Lung (tissue), 12 donors: ENCODE measurements around the gene RNU6-9. TPM values are rescaled to one million over a fixed set of nuclear protein-coding genes. Genes with fewer than 3 reads are reported as not detected.

Experiments
- ATAC-seq: fragments of 200-7000 bp; cut with Tn5 transposase; one replicate; pipeline ENCODE4 v1.9.1; 2020; ENCODE audit warnings: moderate number of reproducible peaks; ENCODE audit not compliant: insufficient read depth, low FRiP score
- DNase-seq, 3 donors: peaks; one replicate each; pipeline ENCODE4 v3.0.0-alpha.2; 2013 to 2017
- H3K27ac ChIP-seq, 2 donors: one replicate each; pipeline ENCODE4 v1.5.1; 2013; ENCODE audit warnings: mild to moderate bottlenecking in 2 of 2, moderate library complexity in 2 of 2, control low read depth in 1 of 2, inconsistent platforms in 1 of 2, low read depth in 1 of 2, low read length in 1 of 2
- H3K27me3 ChIP-seq, 3 donors: one replicate each; pipeline ENCODE4 v1.5.1; 2013; ENCODE audit warnings: low read length in 2 of 3; ENCODE audit not compliant: control insufficient read depth in 3 of 3, insufficient read depth in 3 of 3
- H3K36me3 ChIP-seq, 4 donors: one replicate each; pipeline ENCODE4 v1.5.1; 2013; ENCODE audit warnings: low read length in 4 of 4, mild to moderate bottlenecking in 1 of 4, moderate library complexity in 1 of 4; ENCODE audit not compliant: control insufficient read depth in 4 of 4, insufficient read depth in 4 of 4
- H3K4me1 ChIP-seq, 5 donors: one replicate each; pipeline ENCODE4 v1.5.1; 2013; ENCODE audit warnings: low read length in 5 of 5, mild to moderate bottlenecking in 2 of 5, moderate library complexity in 1 of 5; ENCODE audit not compliant: control insufficient read depth in 5 of 5, insufficient read depth in 5 of 5
- H3K4me3 ChIP-seq: one replicate; pipeline ENCODE4 v1.5.1; 2013; ENCODE audit warnings: mild to moderate bottlenecking, control low read depth, moderate library complexity
- H3K9ac ChIP-seq, 2 donors: one replicate each; pipeline ENCODE4 v1.5.1; 2013; ENCODE audit warnings: low read length in 2 of 2, control low read depth in 1 of 2; ENCODE audit not compliant: insufficient read depth in 1 of 2
- H3K9me3 ChIP-seq, 4 donors: one replicate each; pipeline ENCODE4 v1.5.1; 2013; ENCODE audit warnings: low read length in 3 of 4, mild to moderate bottlenecking in 1 of 4, moderate library complexity in 1 of 4; ENCODE audit not compliant: control insufficient read depth in 4 of 4, insufficient read depth in 3 of 4
- CTCF ChIP-seq: IDR thresholded peaks from 2 replicates; pipeline ENCODE4 v1.5.1; 2012; ENCODE audit warnings: mild to moderate bottlenecking; ENCODE audit errors: control extremely low read depth, extremely low read depth
- WGBS, 2 donors: extraction: QIAGEN DNeasy Blood & Tissue Kit; methylation state at CpG; one replicate each; pipeline ENCODE4 v1.1.7; 2013; 5-methylcytosine and 5-hydroxymethylcytosine counted together
- polyA plus RNA-seq, 2 donors: library from polyadenylated mRNA; stranded (reverse); fragments of 200-250 nt; gene quantifications; one replicate each; pipeline ENCODE4 v1.2.1, GENCODE V29; 2013
- total RNA-seq, 2 donors: library from RNA; depleted of rRNA in 1 of 2; stranded (reverse); fragments of >200 nt in 1 of 2; gene quantifications; one replicate each; pipeline ENCODE4 v1.2.1, GENCODE V29; 2014 to 2021
- donor health status: control.
- donor health status: control.
- donor health status: Bipolar disorder and iron deficiency.
- donor health status: healthy.
- donor health status: DM: yes; HTN: yes; CAD: no.

Gene RNU6-9
- total and polyA plus RNA-seq, 4 donors = not detected

GRCh38 chr19:907183-907853 is 14.0 kb downstream of the RNU6-9 start:
- Histone ChIP-seq H3K36me3 (peaks cover 0 to 5% (median 0%) of the 10 kb centered on the region in 4 donors), H3K9me3 (no peaks in the 10 kb centered on the region), H3K4me1 (peaks cover 0 to 5% (median 0%) of the 10 kb centered on the region in 5 donors), H3K9ac (no peak overlapping the region), H3K4me3 (no peak overlapping the region), H3K27ac (peak overlapping the region in 1 of 2 donors; percentile 8), H3K27me3 (no peaks in the 10 kb centered on the region)
- 53 to 66% methylated on average over 14 of the region's 14 CpGs for WGBS, 2 donors
- ATAC-seq (no peak), DNase-seq (no peak)
- no peak for TF ChIP-seq CTCF

- Histone ChIP-seq H3K9me3 (no peaks in the 10 kb centered on the region), H3K9ac (no peak overlapping the region), H3K4me1 (peaks cover 0 to 4% (median 2%) of the 10 kb centered on the region in 5 donors), H3K4me3 (no peak overlapping the region), H3K36me3 (no peaks in the 10 kb centered on the region), H3K27me3 (no peaks in the 10 kb centered on the region), H3K27ac (no peak overlapping the region)
- TF ChIP-seq CTCF = no peak
- ATAC-seq (no peak), DNase-seq (no peak)
- WGBS, 2 donors = 82 to 87% methylated on average over 54 of the region's 54 CpGs
These were observed 18.1 kb downstream of the RNU6-9 start for GRCh38 chr19:911197-912033.

- H3K9me3 ChIP-seq = no peaks in the 10 kb centered on the region
- no peak overlapping the region for H3K9ac ChIP-seq
- 4 to 11% methylated on average over 31 to 68 of the region's 69 CpGs for WGBS, 2 donors
- ATAC-seq = no peak
- H3K36me3 ChIP-seq = no peaks in the 10 kb centered on the region
- H3K4me1 ChIP-seq = peaks cover 0 to 8% (median 2%) of the 10 kb centered on the region in 5 donors
- TF ChIP-seq CTCF = no peak
- peaks cover under 1 to 6% (median 3%) of the 10 kb centered on the region in 3 donors for H3K27me3 ChIP-seq
- peak in 2 of 3 donors; percentile 40 to 44 for DNase-seq
- peak overlapping the region; percentile 88 for H3K4me3 ChIP-seq
- H3K27ac ChIP-seq = peak overlapping the region; percentile 71 to 93
These were observed 19.1 kb downstream of the RNU6-9 start for GRCh38 chr19:912181-913079.
